K562 (cell line): ENCODE measurements around the gene RNPEPL1. TPM values are rescaled to one million over a fixed set of nuclear protein-coding genes. Genes with fewer than 3 reads are reported as not detected.

ENCODE experiments used
- BRD4 ChIP-seq: fragments of 200-600 bp; sonication (generic); IDR thresholded peaks from 2 replicates; pipeline ENCODE4 v1.6.1; 2017; ENCODE audit warnings: inconsistent platforms
- CXXC5 ChIP-seq: fragments of 250-450 bp; sonication (Bioruptor Pico); IDR thresholded peaks from 2 replicates; pipeline ENCODE4 v1.8.0; 2022; ENCODE audit warnings: inconsistent platforms, mild to moderate bottlenecking, moderate library complexity
- HDAC1 ChIP-seq, 2 experiments: fragments of 450-650 bp; IDR thresholded peaks; 2 replicates each; pipeline ENCODE4 v1.6.1; 2016 to 2017; ENCODE audit warnings: inconsistent platforms in 1 of 2, mild to moderate bottlenecking in 1 of 2, moderate library complexity in 1 of 2
- LEF1 ChIP-seq: fragments of 450-650 bp; IDR thresholded peaks from 2 replicates; pipeline ENCODE4 v1.6.1; 2016; ENCODE audit warnings: mild to moderate bottlenecking
- NCOR1 ChIP-seq: fragments of 450-650 bp; IDR thresholded peaks from 2 replicates; pipeline ENCODE4 v1.6.1; 2016; ENCODE audit warnings: mild to moderate bottlenecking, moderate library complexity
- NUFIP1 ChIP-seq: fragments of 450-650 bp; IDR thresholded peaks from 2 replicates; pipeline ENCODE4 v1.6.1; 2018; ENCODE audit not compliant: partially characterized antibody
- ZNF121 ChIP-seq: sonication (generic); formaldehyde crosslinking; conservative IDR thresholded peaks from 2 replicates; pipeline ENCODE4 v1.8.0; 2022; ENCODE audit warnings: missing genetic modification reagents
- polyA plus RNA-seq, 8 experiments: library from polyadenylated mRNA; depleted of rRNA in 4 of 8; stranded (reverse) in 5 of 8; unstranded in 3 of 8; fragments of >200 nt; fragmentation: Nextera tagmentation in 2 of 8; fragmentation: Illumina TruSeq in 1 of 8; extraction: Ambion mirVana in 2 of 8; extraction: Trizol in 1 of 8; gene quantifications; 2 replicates each; pipeline versions ENCODE4 v1.2.1 to v1.2.3, GENCODE V29; 2011 to 2014; ENCODE audit warnings: inconsistent platforms in 1 of 8, missing spikeins in 1 of 8
- total RNA-seq, 7 experiments: library from RNA; depleted of rRNA in 6 of 7; stranded (reverse); fragments of >200 nt in 6 of 7; fragmentation: Illumina TruSeq in 2 of 7; extraction: Trizol in 2 of 7; gene quantifications; 2 replicates each; pipeline versions ENCODE4 v1.2.1 to v1.2.3, GENCODE V29; 2011 to 2021; ENCODE audit warnings: low replicate concordance in 1 of 7
- TF ChIP-seq, protein P1 (sequence below), 2 experiments: fragments of 450-650 bp; IDR thresholded peaks; 2 replicates each; pipeline ENCODE4 v1.6.1; 2018; ENCODE audit warnings: mild to moderate bottlenecking in 2 of 2, low read depth in 1 of 2; ENCODE audit not compliant: partially characterized antibody in 2 of 2
- TF ChIP-seq, protein P2 (sequence below): fragments of 450-650 bp; formaldehyde crosslinking; IDR thresholded peaks from 2 replicates; pipeline ENCODE4 v1.4.0; 2022; ENCODE audit warnings: mild to moderate bottlenecking, moderate library complexity
- TF ChIP-seq, protein P3 (sequence below): sonication (generic); formaldehyde crosslinking; IDR thresholded peaks from 2 replicates; pipeline ENCODE4 v1.9.0; 2022; ENCODE audit warnings: mild to moderate bottlenecking, missing genetic modification reagents
- TF ChIP-seq, protein P4 (sequence below): sonication (generic); formaldehyde crosslinking; IDR thresholded peaks from 2 replicates; pipeline ENCODE4 v1.8.0; 2023; ENCODE audit warnings: missing genetic modification reagents, mild to moderate bottlenecking, borderline replicate concordance
- TF ChIP-seq, protein P5 (sequence below): fragments of 250-450 bp; sonication (Bioruptor Pico); IDR thresholded peaks from 2 replicates; pipeline ENCODE4 v1.4.0; 2020; ENCODE audit warnings: mild to moderate bottlenecking, moderate library complexity

RNPEPL1 gene
- total and polyA plus RNA-seq, 9 of the 15 experiments (the other 6 are each of a cell fraction or from before 2014, with no cell fraction given) = 0.07 to 38.7 (median 5.6) TPM

DNA sequence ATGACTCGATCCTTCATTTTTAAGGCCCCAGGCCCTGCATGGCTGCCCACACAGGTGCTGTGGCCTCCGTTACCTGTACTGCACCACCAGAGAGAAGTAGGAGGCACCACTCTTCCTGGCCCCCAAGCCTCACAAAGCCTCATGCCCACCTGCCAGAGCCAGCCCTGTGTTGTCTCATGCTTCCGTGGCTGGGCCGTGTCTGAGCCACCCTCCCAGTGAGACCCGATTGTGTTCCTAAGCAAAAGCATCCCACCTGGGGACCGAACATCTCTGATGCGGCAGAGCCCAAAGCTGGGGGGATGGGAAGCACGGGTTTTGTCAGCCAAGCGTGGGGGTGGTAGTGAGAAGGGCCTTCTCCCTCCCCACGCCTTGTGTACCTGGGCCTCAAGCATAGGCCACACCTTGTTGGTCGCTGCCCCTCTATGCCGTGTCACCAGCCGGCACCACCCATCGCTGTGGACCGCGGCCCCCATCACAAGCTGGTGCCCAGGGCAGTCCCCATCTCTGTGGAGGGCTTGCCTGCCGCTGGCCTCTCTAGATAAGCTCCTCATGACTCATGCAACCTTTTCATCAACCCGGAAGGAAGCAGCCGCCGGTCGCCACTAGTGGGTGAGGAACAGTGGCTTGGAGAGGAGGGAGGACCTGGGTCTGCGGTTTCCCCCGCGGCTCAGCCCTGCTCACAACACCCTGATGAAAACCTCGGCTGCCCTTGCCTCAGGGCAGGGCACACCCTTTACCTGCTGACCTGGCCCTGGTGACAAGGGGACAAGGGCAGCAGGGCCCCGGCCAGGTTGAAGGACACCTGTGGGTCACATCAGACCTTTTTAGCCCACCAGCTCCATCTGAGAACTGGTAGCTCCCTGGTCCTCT lies 2.7 kb upstream of the RNPEPL1 start (continued):
- TF ChIP-seq, protein P1, sequence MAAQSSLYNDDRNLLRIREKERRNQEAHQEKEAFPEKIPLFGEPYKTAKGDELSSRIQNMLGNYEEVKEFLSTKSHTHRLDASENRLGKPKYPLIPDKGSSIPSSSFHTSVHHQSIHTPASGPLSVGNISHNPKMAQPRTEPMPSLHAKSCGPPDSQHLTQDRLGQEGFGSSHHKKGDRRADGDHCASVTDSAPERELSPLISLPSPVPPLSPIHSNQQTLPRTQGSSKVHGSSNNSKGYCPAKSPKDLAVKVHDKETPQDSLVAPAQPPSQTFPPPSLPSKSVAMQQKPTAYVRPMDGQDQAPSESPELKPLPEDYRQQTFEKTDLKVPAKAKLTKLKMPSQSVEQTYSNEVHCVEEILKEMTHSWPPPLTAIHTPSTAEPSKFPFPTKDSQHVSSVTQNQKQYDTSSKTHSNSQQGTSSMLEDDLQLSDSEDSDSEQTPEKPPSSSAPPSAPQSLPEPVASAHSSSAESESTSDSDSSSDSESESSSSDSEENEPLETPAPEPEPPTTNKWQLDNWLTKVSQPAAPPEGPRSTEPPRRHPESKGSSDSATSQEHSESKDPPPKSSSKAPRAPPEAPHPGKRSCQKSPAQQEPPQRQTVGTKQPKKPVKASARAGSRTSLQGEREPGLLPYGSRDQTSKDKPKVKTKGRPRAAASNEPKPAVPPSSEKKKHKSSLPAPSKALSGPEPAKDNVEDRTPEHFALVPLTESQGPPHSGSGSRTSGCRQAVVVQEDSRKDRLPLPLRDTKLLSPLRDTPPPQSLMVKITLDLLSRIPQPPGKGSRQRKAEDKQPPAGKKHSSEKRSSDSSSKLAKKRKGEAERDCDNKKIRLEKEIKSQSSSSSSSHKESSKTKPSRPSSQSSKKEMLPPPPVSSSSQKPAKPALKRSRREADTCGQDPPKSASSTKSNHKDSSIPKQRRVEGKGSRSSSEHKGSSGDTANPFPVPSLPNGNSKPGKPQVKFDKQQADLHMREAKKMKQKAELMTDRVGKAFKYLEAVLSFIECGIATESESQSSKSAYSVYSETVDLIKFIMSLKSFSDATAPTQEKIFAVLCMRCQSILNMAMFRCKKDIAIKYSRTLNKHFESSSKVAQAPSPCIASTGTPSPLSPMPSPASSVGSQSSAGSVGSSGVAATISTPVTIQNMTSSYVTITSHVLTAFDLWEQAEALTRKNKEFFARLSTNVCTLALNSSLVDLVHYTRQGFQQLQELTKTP (IDR thresholded peaks at IDR 0.05; ENCODE audit: low read depth in 1 of 2, partially characterized antibody in 2 of 2) = peak in 1 of 2 experiments; percentile 16
- TF ChIP-seq, protein P2, sequence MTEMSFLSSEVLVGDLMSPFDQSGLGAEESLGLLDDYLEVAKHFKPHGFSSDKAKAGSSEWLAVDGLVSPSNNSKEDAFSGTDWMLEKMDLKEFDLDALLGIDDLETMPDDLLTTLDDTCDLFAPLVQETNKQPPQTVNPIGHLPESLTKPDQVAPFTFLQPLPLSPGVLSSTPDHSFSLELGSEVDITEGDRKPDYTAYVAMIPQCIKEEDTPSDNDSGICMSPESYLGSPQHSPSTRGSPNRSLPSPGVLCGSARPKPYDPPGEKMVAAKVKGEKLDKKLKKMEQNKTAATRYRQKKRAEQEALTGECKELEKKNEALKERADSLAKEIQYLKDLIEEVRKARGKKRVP (CRISPR knock-in tag) = peak; percentile 83
- TF ChIP-seq BRD4 = peak; percentile 87; the same call in 1 of the 2 replicates
- TF ChIP-seq, protein P3, sequence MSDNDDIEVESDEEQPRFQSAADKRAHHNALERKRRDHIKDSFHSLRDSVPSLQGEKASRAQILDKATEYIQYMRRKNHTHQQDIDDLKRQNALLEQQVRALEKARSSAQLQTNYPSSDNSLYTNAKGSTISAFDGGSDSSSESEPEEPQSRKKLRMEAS = no peak
- TF ChIP-seq NCOR1 = peak; percentile 86
- TF ChIP-seq, protein P4, sequence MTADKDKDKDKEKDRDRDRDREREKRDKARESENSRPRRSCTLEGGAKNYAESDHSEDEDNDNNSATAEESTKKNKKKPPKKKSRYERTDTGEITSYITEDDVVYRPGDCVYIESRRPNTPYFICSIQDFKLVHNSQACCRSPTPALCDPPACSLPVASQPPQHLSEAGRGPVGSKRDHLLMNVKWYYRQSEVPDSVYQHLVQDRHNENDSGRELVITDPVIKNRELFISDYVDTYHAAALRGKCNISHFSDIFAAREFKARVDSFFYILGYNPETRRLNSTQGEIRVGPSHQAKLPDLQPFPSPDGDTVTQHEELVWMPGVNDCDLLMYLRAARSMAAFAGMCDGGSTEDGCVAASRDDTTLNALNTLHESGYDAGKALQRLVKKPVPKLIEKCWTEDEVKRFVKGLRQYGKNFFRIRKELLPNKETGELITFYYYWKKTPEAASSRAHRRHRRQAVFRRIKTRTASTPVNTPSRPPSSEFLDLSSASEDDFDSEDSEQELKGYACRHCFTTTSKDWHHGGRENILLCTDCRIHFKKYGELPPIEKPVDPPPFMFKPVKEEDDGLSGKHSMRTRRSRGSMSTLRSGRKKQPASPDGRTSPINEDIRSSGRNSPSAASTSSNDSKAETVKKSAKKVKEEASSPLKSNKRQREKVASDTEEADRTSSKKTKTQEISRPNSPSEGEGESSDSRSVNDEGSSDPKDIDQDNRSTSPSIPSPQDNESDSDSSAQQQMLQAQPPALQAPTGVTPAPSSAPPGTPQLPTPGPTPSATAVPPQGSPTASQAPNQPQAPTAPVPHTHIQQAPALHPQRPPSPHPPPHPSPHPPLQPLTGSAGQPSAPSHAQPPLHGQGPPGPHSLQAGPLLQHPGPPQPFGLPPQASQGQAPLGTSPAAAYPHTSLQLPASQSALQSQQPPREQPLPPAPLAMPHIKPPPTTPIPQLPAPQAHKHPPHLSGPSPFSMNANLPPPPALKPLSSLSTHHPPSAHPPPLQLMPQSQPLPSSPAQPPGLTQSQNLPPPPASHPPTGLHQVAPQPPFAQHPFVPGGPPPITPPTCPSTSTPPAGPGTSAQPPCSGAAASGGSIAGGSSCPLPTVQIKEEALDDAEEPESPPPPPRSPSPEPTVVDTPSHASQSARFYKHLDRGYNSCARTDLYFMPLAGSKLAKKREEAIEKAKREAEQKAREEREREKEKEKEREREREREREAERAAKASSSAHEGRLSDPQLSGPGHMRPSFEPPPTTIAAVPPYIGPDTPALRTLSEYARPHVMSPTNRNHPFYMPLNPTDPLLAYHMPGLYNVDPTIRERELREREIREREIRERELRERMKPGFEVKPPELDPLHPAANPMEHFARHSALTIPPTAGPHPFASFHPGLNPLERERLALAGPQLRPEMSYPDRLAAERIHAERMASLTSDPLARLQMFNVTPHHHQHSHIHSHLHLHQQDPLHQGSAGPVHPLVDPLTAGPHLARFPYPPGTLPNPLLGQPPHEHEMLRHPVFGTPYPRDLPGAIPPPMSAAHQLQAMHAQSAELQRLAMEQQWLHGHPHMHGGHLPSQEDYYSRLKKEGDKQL = no peak
- no peak for TF ChIP-seq ZNF121 (CRISPR knock-in tag)
- TF ChIP-seq, protein P5, sequence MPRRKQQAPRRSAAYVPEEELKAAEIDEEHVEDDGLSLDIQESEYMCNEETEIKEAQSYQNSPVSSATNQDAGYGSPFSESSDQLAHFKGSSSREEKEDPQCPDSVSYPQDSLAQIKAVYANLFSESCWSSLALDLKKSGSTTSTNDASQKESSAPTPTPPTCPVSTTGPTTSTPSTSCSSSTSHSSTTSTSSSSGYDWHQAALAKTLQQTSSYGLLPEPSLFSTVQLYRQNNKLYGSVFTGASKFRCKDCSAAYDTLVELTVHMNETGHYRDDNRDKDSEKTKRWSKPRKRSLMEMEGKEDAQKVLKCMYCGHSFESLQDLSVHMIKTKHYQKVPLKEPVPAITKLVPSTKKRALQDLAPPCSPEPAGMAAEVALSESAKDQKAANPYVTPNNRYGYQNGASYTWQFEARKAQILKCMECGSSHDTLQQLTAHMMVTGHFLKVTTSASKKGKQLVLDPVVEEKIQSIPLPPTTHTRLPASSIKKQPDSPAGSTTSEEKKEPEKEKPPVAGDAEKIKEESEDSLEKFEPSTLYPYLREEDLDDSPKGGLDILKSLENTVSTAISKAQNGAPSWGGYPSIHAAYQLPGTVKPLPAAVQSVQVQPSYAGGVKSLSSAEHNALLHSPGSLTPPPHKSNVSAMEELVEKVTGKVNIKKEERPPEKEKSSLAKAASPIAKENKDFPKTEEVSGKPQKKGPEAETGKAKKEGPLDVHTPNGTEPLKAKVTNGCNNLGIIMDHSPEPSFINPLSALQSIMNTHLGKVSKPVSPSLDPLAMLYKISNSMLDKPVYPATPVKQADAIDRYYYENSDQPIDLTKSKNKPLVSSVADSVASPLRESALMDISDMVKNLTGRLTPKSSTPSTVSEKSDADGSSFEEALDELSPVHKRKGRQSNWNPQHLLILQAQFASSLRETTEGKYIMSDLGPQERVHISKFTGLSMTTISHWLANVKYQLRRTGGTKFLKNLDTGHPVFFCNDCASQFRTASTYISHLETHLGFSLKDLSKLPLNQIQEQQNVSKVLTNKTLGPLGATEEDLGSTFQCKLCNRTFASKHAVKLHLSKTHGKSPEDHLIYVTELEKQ (CRISPR knock-in tag) = no peak
- peak; percentile 44 for TF ChIP-seq CXXC5 (CRISPR knock-in tag)
- TF ChIP-seq NUFIP1 = no peak
- TF ChIP-seq LEF1 = peak; percentile 83
- TF ChIP-seq HDAC1 (IDR thresholded peaks at IDR 0.05) = peak in 1 of 2 experiments; percentile 70; a peak in 1 of 4 replicates
